Glomerular endothelial cell (primary cell): ENCODE data around the gene FCGR3B. TPM values are rescaled to one million over a fixed set of nuclear protein-coding genes. Genes with fewer than 3 reads are reported as not detected.
"Not testable (repeated sequence)": the region's sequence is repeated elsewhere in the genome, so short reads cannot be mapped to it uniquely, and the experiment has no call there.

Experiments
- DNase-seq: peaks from one replicate; pipeline ENCODE4 v3.0.0-alpha.2; 2011; ENCODE audit warnings: low read depth, low spot score; ENCODE audit errors: extremely low read depth
- total RNA-seq: library from RNA; depleted of rRNA; stranded (reverse); fragments of >200 nt; gene quantifications from 2 replicates; pipeline ENCODE4 v1.2.3, GENCODE V29; 2015

FCGR3B gene
- not detected in 2 replicates for total RNA-seq

- DNase-seq: no peak
These were observed at the start of gene FCGR3B for GRCh38 chr1:161631076-161631475. TSS of gene FCGR3B (minus strand) at chr1:161631176. CDS start at chr1:161631094, 82 bp downstream.

GRCh38 chr1:161678500-161678899, 47.5 kb upstream of the FCGR3B start:
- no peak for DNase-seq

- DNase-seq: no peak
These were observed 46.1 kb upstream of the FCGR3B start for GRCh38 chr1:161676958-161677689.

- no peak for DNase-seq
These were observed 45.5 kb upstream of the FCGR3B start for GRCh38 chr1:161676441-161676840.

DNA sequence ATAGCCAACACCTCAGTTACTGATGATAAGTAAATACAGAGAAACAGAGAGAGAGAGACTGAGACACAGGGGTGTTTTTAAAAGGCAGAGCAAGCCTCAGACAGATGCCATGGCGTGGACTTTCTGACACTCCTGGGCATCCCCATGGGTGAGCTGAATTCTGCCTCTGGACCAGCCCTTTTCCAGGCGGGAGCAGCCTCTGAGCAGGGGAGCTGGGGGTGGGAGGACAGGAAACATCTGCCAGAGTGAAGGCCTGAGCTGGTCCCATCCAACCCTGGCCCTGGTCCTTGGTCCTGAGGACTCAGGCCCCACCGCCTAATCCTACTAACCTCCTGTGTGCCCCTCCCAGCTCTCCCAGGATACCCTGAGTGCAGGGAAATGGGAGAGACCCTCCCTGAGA, 43.9 kb upstream of the FCGR3B start:
- not testable (repeated sequence) for DNase-seq

- DNase-seq: not testable (repeated sequence)
These were observed 43.5 kb upstream of the FCGR3B start for GRCh38 chr1:161674447-161674846.

- DNase-seq: not testable (repeated sequence)
These were observed 42.5 kb upstream of the FCGR3B start for GRCh38 chr1:161673437-161673836.

GRCh38 chr1:161671045-161672020, 40.4 kb upstream of the FCGR3B start:
- not testable (repeated sequence) for DNase-seq

DNA sequence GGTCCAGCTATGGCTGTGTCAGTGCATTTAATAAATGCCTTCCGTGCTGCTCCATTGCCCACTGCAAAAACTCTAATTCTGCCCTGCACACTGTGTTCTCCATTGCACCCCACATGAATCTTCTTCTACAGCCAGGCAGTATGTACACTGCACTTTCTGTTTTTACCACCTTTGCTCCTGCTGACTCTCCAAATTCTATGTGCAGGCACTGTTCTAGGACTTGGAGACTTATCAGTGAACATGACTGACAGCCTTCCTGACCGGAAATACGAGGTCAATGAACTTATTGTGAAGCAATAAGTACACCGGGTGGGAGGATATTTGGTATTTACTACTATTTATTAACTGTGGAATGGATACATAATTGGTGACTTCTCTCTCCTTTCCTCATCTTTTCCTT, 33.7 kb upstream of the FCGR3B start:
- DNase-seq: not testable (repeated sequence)

- not testable (repeated sequence) for DNase-seq
These were observed 32.6 kb upstream of the FCGR3B start for GRCh38 chr1:161663569-161663968.

GRCh38 chr1:161662684-161663339, 31.8 kb upstream of the FCGR3B start, which contains the start of gene FCGR2B:
TSS of gene FCGR2B (plus strand) at chr1:161663143. CDS start at chr1:161663242, 99 bp downstream.
- not testable (repeated sequence) for DNase-seq

GRCh38 chr1:161661660-161662311, 30.8 kb upstream of the FCGR3B start:
- not testable (repeated sequence) for DNase-seq

DNA sequence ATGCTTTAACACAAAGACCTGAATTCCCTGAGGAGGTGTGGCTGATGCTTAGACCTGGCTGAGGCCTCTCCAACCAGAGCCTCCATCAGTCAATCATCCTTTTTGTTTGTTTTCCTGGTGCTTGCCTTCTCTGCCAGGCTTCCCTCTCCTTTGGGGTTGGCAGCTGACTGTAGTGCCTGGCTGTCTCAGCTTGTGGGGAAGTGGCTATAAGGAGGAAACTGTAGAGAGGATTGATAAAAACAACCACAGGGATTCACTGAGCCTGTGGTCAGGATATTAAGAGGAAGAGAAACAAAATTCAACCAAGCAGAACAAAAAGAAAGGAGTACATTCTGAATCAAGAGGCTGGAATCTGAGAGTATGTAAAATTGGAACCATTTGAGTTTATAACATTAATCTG, 27.5 kb upstream of the FCGR3B start:
- not testable (repeated sequence) for DNase-seq

DNA sequence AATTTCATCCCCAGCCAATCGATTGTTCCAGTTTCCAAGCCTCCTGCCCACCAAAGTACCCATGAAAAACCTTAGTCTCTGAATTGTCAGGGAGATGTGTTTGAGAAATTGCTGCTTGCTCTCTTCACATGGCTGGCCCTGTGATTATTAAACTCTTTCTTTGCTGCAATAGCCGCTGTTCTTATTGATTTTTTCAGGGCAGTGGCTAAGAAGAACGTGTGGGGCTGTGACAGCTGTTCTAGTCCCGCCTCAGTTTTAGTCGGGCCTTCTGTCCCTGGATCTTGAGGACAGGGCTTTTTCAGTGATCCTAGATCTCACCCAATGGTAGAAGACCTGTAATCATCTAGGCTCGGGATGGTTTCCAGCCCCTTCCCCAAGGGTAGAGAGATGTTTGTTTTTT, 23.0 kb upstream of the FCGR3B start:
- DNase-seq: not testable (repeated sequence)

- DNase-seq: not testable (repeated sequence)
These were observed 22.6 kb upstream of the FCGR3B start for GRCh38 chr1:161653541-161653940.

DNA sequence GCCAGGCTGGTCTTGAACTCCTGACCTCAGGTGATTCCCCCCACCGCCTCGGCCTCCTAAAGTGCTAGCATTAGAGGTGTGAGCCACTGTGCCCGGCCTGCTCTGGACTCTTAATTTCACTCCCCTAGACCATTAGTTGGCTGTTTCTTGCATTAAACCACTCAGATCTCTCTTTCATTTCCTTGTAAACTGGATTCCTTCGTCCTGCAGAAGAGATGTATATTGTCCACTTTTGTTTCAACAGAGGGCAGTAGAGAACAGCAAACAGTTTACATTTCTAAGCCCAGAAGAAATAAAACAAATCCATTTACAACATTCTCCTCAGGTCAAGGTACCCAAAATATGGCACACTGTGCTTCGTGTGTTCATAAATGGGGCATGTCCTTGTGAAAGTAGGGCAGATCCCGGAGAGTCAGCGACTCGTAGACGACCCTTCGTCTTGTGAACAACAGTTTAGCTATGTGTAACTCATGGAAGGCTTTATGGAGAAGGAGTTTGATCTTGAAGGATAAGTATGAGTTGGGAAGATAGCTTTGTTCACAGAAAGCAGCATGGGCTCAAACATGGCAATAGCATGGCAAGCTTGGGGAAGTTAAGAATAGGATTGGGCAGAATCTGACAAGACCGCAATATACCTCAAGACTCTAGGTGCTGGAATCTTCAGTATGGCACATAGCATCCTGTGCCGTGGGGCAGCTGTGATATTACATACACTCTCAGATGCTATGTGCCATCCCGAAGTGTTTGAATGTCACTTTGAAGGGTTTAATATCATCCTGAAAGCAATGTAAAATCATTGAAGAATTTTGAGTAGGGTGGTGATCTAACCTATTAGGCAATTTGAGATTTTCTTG, 16.8 kb upstream of the FCGR3B start:
- not testable (repeated sequence) for DNase-seq

- DNase-seq: not testable (repeated sequence)
These were observed 13.9 kb upstream of the FCGR3B start for GRCh38 chr1:161644855-161645254.

DNA sequence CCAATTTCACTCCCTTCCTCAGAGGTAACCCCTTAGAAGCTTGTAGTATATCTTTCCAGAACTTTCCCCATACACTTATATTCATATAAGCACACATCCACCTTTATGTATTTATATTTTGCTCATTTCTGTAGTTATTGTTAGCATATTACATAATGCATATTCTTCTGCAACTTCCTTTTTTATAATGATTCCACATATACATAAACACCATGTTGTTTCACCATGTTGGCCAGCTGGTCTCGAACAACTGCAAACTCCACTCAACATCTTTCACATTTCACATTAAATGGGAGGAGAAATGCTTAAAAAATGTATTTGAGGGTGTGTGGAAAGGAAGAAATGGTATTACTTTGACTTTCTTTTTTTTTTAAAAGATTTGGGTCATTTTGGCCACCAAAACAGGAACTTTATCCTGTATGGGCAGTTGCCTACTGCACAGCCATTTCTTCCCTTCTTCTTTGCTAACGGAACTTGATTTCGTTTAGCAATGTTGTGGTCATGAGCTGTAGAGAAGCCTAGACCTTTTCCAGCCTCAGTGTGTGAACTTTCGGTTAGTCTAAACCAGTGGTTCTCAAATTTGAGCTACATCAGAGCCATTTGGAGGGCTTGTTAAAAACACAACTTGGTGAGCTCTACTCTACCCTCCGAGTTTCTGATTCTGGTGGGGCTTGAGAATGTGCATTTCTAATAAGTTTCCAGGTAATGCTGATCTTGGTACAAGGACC, 12.7 kb upstream of the FCGR3B start:
- DNase-seq: not testable (repeated sequence)

GRCh38 chr1:161642697-161643096, 11.7 kb upstream of the FCGR3B start:
- not testable (repeated sequence) for DNase-seq
